Kidney (tissue), 14 donors: Measurements from ENCODE around the gene DPP3. TPM values are rescaled to one million over a fixed set of nuclear protein-coding genes. Genes with fewer than 3 reads are reported as not detected.

ENCODE experiments used
- DNase-seq, 5 donors: peaks; one replicate each; pipeline ENCODE4 v3.0.0-alpha.2; 2013 to 2020
- FAIRE-seq: peaks from 2 replicates; lab custom pipeline; 2012; peaks lifted over from hg19 to GRCh38; lab: Jason Lieb, UNC
- H3K27ac ChIP-seq, 2 donors: one replicate each; pipeline ENCODE4 v1.7.0; 2013; ENCODE audit warnings: low read depth in 2 of 2, low read length in 2 of 2, inconsistent platforms in 1 of 2
- H3K27me3 ChIP-seq: one replicate; pipeline ENCODE4 v1.7.1; 2013; ENCODE audit warnings: low read length, inconsistent platforms; ENCODE audit not compliant: control insufficient read depth, insufficient read depth
- H3K36me3 ChIP-seq, 3 donors: one replicate each; pipeline versions ENCODE4 v1.7.0 to v1.7.1; 2013; ENCODE audit warnings: low read length in 3 of 3, control low read depth in 1 of 3, inconsistent platforms in 1 of 3; ENCODE audit not compliant: insufficient read depth in 3 of 3, control insufficient read depth in 2 of 3
- H3K4me1 ChIP-seq, 3 donors: one replicate each; pipeline versions ENCODE4 v1.7.0 to v1.7.1; 2013; ENCODE audit warnings: low read length in 3 of 3, inconsistent platforms in 1 of 3, low read depth in 1 of 3; ENCODE audit not compliant: control insufficient read depth in 2 of 3, insufficient read depth in 2 of 3
- H3K4me3 ChIP-seq, 3 donors: one replicate each; pipeline versions ENCODE4 v1.7.0 to v1.8.1; 2013; ENCODE audit warnings: low read length in 3 of 3, control low read depth in 1 of 3, inconsistent platforms in 1 of 3
- H3K9ac ChIP-seq, 3 donors: one replicate each; pipeline versions ENCODE4 v1.7.0 to v1.7.1; 2013; ENCODE audit warnings: low read length in 3 of 3, control low read depth in 1 of 3, inconsistent platforms in 1 of 3
- H3K9me3 ChIP-seq, 3 donors: one replicate each; pipeline versions ENCODE4 v1.7.0 to v1.7.1; 2013; ENCODE audit warnings: low read length in 3 of 3, control low read depth in 1 of 3, inconsistent platforms in 1 of 3; ENCODE audit not compliant: control insufficient read depth in 2 of 3, insufficient read depth in 1 of 3
- intact Hi-C: fragments of 100-400 bp; cut with DNase I; formaldehyde crosslinking; loops from one replicate; pipeline ENCODE4 v1.11.1; 2022
- polyA plus RNA-seq: library from polyadenylated mRNA; stranded (reverse); fragments of 350-450 nt; fragmentation: Illumina TruSeq; extraction: RNeasy Lipid Tissue Mini Kit (QIAGEN cat#74804); gene quantifications from one replicate; pipeline ENCODE4 v1.2.3, GENCODE V29; 2014; ENCODE audit warnings: low read depth, low replicate concordance; ENCODE audit not compliant: insufficient read depth
- total RNA-seq: library from RNA; stranded (reverse); fragmentation: NEBNext Ultra II Directional; extraction: Animal tissue kit (Norgen Biotek cat#: 25700); gene quantifications from one replicate; pipeline ENCODE4 v1.2.1, GENCODE V29; 2021
- TF ChIP-seq, protein P1 (sequence below): IDR thresholded peaks from 3 replicates; pipeline ENCODE4 v1.5.1; 2012; ENCODE audit warnings: mild to moderate bottlenecking, moderate library complexity, borderline replicate concordance; ENCODE audit not compliant: insufficient read depth; ENCODE audit errors: extremely low read depth
- donor health status: control.
- donor health status: control.
- donor health status: control.
- donor health status: control.
- donor health status: control.
- donor health status: DM: yes; HTN: yes; CAD: no.
- donor health status: Normal renal cell carcinoma (clear cell type).

The DPP3 gene
- total and polyA plus RNA-seq, 2 donors from 2014 or later, result 32.9 to 41.7 TPM

DNA sequence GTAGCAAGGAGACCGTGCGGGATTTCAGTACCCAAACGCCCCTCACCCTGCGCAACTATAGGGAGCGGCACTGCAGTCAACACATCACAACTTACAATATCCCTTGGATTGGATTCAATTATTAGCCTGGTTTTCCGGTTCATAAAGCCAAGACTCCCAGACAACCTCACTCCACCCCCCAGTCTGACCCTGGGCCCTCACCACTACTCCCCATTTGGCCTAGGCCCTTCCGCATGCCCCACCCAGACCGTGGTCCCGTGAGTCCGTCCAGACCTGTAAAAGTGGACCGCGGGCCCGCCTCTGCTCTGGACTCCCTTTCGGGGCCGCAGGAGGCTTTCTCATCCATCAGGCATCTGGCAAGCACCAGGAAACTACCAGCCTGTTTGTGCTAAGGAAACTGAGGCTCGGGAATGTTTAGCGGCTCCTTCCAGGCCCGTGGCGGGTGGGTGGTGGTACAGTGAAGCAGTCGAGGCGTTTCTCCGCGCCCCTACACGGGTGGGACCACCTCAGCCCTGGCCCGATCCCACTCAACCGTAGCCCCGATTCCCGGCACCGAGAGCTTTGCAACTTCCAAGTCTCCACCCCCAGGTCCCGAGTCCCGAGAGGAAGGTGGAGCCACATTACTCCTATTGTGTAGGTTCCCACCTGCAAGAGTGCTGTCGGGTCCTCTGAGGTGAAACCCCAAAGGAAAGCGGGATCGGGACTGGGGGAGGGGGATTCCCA, 679 bp upstream of the DPP3 start:
- intact Hi-C loops, result no loop called here
- no peaks in the 10 kb centered on the region for H3K27me3 ChIP-seq
- DNase-seq (peak; percentile 33 to 85 (median 60)), FAIRE-seq (no peak)
- no peaks in the 10 kb centered on the region for H3K36me3 ChIP-seq
- TF ChIP-seq, protein P1, sequence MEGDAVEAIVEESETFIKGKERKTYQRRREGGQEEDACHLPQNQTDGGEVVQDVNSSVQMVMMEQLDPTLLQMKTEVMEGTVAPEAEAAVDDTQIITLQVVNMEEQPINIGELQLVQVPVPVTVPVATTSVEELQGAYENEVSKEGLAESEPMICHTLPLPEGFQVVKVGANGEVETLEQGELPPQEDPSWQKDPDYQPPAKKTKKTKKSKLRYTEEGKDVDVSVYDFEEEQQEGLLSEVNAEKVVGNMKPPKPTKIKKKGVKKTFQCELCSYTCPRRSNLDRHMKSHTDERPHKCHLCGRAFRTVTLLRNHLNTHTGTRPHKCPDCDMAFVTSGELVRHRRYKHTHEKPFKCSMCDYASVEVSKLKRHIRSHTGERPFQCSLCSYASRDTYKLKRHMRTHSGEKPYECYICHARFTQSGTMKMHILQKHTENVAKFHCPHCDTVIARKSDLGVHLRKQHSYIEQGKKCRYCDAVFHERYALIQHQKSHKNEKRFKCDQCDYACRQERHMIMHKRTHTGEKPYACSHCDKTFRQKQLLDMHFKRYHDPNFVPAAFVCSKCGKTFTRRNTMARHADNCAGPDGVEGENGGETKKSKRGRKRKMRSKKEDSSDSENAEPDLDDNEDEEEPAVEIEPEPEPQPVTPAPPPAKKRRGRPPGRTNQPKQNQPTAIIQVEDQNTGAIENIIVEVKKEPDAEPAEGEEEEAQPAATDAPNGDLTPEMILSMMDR, result no peak
- H3K9me3 ChIP-seq, result no peaks in the 10 kb centered on the region
- peaks cover 0 to 11% (median 10%) of the 10 kb centered on the region in 3 donors for H3K4me1 ChIP-seq
- H3K9ac ChIP-seq, result peak overlapping the region; percentile 67 to 96 (median 83)
- H3K27ac ChIP-seq, result peak overlapping the region; percentile 71 to 72
- peak overlapping the region; percentile 68 to 83 (median 81) for H3K4me3 ChIP-seq

DNA sequence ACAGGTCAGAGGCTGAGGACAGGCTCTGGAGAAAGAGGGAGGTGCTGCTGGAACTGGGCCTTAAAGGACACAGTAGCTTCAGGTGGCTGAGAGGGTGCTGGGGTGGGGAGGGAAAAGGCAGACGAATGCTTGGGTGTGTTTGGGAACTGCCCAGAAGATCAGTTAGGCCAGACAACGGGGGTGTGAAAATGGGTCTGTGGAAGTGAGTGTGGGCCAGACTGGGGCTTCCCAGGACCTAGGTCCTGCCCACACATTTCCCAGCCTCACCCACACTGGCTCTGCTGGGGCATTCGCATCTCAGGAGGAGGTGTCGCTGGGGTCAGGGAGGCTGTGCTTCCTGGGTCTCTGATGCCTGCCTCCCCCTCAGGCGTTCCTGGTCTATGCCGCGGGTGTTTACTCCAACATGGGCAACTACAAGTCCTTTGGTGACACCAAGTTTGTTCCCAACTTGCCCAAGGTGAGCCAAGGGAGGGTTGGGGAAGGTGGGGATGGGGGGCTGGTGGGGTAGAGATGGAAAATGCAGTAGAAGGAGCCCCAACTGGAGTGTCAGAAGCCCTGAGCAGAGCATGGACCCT, 4.7 kb downstream of the DPP3 start:
- FAIRE-seq, result no peak
- H3K4me1 ChIP-seq, result peaks cover 0 to 5% (median 5%) of the 10 kb centered on the region in 3 donors

DNA sequence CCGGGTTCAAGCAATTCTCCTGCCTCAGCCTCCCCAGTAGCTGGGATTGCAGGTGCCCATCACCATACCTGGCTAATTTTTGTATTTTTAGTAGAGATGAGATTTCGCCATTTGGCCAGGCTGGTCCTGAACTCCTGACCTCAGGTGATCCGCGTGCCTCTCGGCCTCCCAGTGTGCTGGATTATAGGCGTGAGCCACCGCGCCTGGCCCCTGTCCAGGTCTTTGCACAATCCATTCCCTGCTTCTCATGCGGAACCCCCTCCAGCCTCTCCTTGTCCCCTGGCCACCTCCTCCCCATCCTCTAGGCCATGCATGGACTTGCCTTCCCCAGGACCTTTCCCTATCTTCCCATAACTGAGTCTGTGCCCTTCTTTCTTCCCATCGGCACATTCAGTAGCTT, 8.7 kb downstream of the DPP3 start:
- Histone ChIP-seq H3K27me3 (no peaks in the 10 kb centered on the region), H3K9me3 (no peaks in the 10 kb centered on the region), H3K27ac (no peak overlapping the region), H3K4me3 (no peak overlapping the region), H3K9ac (no peak overlapping the region), H3K36me3 (peaks cover 0 to 8% (median 3%) of the 10 kb centered on the region in 3 donors), H3K4me1 (peaks cover 0 to 9% (median 0%) of the 10 kb centered on the region in 3 donors)
- intact Hi-C loops, result no loop called here
- TF ChIP-seq, protein P1, result no peak
- FAIRE-seq, result no peak
- DNase-seq, result peak in 1 of 5 donors; percentile 14

More for the DNA sequence above, 4.7 kb downstream of the DPP3 start:
- H3K36me3 ChIP-seq, result peaks cover 0 to 6% (median 3%) of the 10 kb centered on the region in 3 donors
- no peak overlapping the region for H3K27ac ChIP-seq
- no peaks in the 10 kb centered on the region for H3K27me3 ChIP-seq
- TF ChIP-seq, protein P1, result no peak
- intact Hi-C loops, result no loop called here
- no peak overlapping the region for H3K9ac ChIP-seq
- no peaks in the 10 kb centered on the region for H3K9me3 ChIP-seq
- DNase-seq, result peak in 2 of 5 donors; percentile 20 to 61
- no peak overlapping the region for H3K4me3 ChIP-seq
